Thymus (tissue), 11 donors: ENCODE measurements around the gene DFFA. TPM values are rescaled to one million over a fixed set of nuclear protein-coding genes. Genes with fewer than 3 reads are reported as not detected.
"Not testable (repeated sequence)": the region's sequence is repeated elsewhere in the genome, so short reads cannot be mapped to it uniquely, and the experiment has no call there.

Experiments
- DNase-seq, 9 donors: peaks; one replicate each; pipeline ENCODE4 v3.0.0-alpha.2; 2013; ENCODE audit warnings: low spot score in 9 of 9, low read depth in 6 of 9, missing footprints in 1 of 9
- H3K27ac ChIP-seq, 2 donors: one replicate each; pipeline ENCODE4 v1.5.1; 2013; ENCODE audit warnings: control low read depth in 1 of 2, low read depth in 1 of 2, low read length in 1 of 2, mild to moderate bottlenecking in 1 of 2, moderate library complexity in 1 of 2
- H3K27me3 ChIP-seq, 2 donors: one replicate each; pipeline ENCODE4 v1.5.1; 2013; ENCODE audit warnings: low read length in 1 of 2; ENCODE audit not compliant: control insufficient read depth in 2 of 2, insufficient read depth in 1 of 2
- H3K36me3 ChIP-seq, 2 donors: one replicate each; pipeline ENCODE4 v1.5.1; 2013; ENCODE audit warnings: low read length in 1 of 2, mild to moderate bottlenecking in 1 of 2, moderate library complexity in 1 of 2; ENCODE audit not compliant: control insufficient read depth in 2 of 2, insufficient read depth in 2 of 2
- H3K4me1 ChIP-seq, 2 donors: one replicate each; pipeline ENCODE4 v1.5.1; 2013; ENCODE audit warnings: low read length in 2 of 2; ENCODE audit not compliant: control insufficient read depth in 2 of 2, insufficient read depth in 2 of 2
- H3K4me3 ChIP-seq, 2 donors: one replicate each; pipeline ENCODE4 v1.5.1; 2013; ENCODE audit warnings: low read length in 2 of 2, control low read depth in 1 of 2, mild to moderate bottlenecking in 1 of 2
- H3K9me3 ChIP-seq, 2 donors: one replicate each; pipeline ENCODE4 v1.5.1; 2013; ENCODE audit warnings: low read length in 1 of 2, mild to moderate bottlenecking in 1 of 2; ENCODE audit not compliant: control insufficient read depth in 2 of 2, insufficient read depth in 1 of 2
- WGBS: extraction: QIAGEN DNeasy Blood & Tissue Kit; methylation state at CpG from one replicate; pipeline ENCODE4 v1.1.7; 2013; 5-methylcytosine and 5-hydroxymethylcytosine counted together
- polyA plus RNA-seq: library from polyadenylated mRNA; stranded (reverse); fragments of 200-250 nt; gene quantifications from one replicate; pipeline ENCODE4 v1.2.3, GENCODE V29; 2013
- total RNA-seq: library from RNA; stranded (reverse); fragments of 120-200 nt; gene quantifications from one replicate; pipeline ENCODE4 v1.2.4, GENCODE V29; 2013
- donor health status: healthy.

DFFA gene
- total and polyA plus RNA-seq, 2 donors = 13.1 to 22.3 TPM

DNA sequence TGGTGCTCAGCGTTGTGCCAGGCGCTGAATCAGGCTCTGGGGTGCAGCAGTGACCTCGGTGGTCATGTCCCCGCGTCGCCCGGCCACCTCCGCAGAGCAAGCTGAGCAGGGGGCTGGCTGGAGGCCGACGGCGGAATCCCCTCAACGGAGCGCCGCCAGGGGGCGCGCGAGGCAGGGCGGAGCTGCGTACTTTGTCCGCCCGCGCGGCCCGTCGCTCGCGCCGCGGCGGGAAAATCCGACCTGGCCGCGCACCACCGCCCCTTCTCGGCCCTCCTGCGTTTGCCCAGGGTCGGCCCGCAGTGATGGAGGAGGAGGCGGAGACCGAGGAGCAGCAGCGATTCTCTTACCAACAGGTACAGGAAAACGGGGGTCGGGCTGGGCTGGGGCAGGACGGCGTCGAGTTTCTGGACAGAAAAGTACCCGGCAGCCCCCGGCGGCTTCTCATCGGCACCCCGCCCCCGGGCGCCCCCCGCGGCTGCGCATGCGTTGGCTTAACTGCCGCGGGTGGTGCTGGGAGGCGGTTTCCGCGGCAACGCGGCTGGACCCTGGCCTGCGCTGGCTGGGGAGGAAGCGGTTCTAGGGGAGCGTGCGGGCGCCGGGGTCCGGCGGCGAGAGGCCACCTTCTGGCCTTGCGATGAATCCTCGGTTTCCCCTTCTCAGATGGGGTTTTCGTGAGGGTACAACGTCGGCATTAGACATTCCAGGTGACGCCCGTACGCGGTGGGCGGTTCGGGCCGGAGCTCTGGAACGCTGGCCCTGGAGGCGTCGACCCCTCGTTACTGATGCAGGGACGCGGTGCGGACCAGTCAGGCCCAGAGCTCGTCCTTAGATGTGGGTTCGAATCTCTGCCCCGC, 41.9 kb downstream of the DFFA start, which contains the start of gene CENPS:
Gene CENPS (plus strand): TSS at position 218 of the 854 bp plus-strand sequence. CDS start 85 bp downstream, at position 303.
- Histone ChIP-seq H3K4me1 (peaks cover 3 to 20% of the 10 kb centered on the region in 2 donors), H3K9me3 (peaks cover 0 to 6% of the 10 kb centered on the region in 2 donors), H3K36me3 (peaks cover 0 to 3% of the 10 kb centered on the region in 2 donors), H3K27me3 (no peaks in the 10 kb centered on the region), H3K27ac (peak within 1 kb of the TSS; percentile 82 to 86), H3K4me3 (peak within 1 kb of the TSS; percentile 84 to 94)
- peak; percentile 67 to 95 (median 85) for DNase-seq
- under 1% methylated on average over 95 of the region's 95 CpGs for WGBS

DNA sequence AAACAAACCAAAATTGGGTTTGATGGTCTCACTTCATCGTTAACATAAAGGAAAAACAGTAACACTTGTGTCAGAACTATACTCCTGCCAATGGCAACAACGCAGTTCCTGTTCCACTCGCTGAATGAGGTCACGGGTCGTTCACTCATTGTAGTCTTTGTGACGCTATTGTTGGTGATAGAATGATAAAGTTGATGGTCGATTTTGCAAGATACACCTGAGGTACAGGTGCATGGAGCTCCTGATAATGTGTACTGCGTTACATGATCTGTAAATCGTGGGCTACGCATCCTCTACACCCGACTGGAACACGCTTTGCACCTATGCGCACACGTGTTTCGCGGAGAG, 42.5 kb downstream of the DFFA start:
- WGBS = 38% methylated on average over 16 of the region's 16 CpGs
- H3K4me3 ChIP-seq = peak overlapping the region; percentile 84 to 94
- DNase-seq = peak in 2 of 9 donors; percentile 21 to 30

DNA sequence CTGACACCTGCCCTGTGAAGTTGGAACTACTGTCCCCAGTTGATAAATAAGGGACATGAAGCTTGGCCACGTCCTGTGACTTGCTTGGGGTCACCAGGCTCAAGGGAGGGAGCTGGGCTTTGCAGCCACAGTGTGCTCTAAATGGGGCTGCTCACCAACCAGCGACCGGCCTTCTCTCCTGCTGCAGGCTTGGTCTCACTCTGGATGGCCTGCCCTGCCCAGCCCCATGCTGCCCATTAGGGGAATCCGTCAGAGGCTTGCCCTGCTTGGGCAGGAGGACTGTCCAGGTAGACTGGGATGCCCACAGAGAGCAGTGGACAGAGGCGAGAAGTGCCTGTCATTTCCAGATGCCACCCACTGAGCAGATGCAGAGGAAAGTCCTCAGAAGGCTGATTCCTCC, 43.3 kb downstream of the DFFA start:
- 97% methylated on average over 5 of the region's 5 CpGs for WGBS
- Histone ChIP-seq H3K9me3 (peaks cover 0 to 6% of the 10 kb centered on the region in 2 donors), H3K36me3 (no peaks in the 10 kb centered on the region), H3K27me3 (no peaks in the 10 kb centered on the region), H3K4me1 (peaks cover 3 to 20% of the 10 kb centered on the region in 2 donors), H3K4me3 (no peak overlapping the region), H3K27ac (no peak overlapping the region)
- no peak for DNase-seq

More for the DNA sequence above, 42.5 kb downstream of the DFFA start:
- Histone ChIP-seq H3K4me1 (peaks cover 3 to 20% of the 10 kb centered on the region in 2 donors), H3K36me3 (no peaks in the 10 kb centered on the region), H3K9me3 (peaks cover 0 to 6% of the 10 kb centered on the region in 2 donors), H3K27ac (no peak overlapping the region), H3K27me3 (no peaks in the 10 kb centered on the region)

DNA sequence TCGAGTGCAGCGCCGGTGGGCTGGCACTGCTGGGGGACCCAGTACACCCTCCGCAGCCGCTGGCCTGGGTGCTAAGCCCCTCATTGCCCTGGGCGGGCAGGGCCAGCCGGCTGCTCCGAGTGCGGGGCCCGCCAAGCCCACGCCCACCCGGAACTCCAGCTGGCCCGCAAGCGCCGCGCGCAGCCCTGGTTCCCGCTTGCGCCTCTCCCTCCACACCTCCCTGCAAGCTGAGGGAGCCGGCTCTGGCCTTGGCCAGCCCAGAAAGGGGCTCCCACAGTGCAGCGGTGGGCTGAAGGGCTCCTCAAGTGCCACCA, 45.8 kb downstream of the DFFA start:
- H3K36me3 ChIP-seq, H3K27me3 ChIP-seq, H3K9me3 ChIP-seq, H3K4me3 ChIP-seq, DNase-seq, H3K27ac ChIP-seq: not testable (repeated sequence)
- 99% methylated on average over 21 of the region's 21 CpGs for WGBS
- H3K4me1 ChIP-seq = peaks cover 3 to 18% of the 10 kb centered on the region in 2 donors

DNA sequence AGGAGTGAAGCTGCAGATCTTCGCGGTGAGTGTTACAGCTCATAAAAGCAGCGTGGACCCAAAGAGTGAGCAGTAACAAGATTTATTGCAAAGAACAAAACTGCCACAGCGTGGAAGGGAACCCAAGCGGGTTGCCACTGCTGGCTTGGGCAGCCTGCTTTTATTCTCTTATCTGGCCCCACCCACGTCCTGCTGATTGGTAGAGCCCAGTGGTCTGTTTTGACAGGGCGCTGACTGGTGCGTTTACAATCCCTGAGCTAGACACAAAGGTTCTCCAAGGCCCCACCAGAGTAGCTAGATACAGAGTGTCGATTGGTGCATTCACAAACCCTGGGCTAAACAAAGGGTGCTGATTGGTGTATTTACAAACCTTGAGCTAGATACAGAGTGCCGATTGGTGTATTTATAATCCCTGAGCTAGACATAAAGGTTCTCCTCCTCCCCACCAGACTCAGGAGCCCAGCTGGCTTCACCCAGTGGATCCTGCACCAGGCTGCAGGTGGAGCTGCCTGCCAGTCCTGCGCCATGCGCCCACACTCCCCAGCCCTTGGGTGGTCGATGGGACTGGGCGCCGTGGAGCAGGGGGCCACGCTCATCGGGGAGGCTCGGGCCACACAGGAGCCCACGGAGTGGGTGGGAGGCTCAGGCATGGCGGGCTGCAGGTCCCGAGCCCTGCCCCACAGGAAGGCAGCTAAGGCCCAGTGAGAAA, 46.3 kb downstream of the DFFA start:
- H3K9me3 ChIP-seq, DNase-seq, H3K36me3 ChIP-seq, H3K4me3 ChIP-seq, H3K27ac ChIP-seq, H3K27me3 ChIP-seq: not testable (repeated sequence)
- 94% methylated on average over 21 of the region's 21 CpGs for WGBS
- peaks cover 3 to 13% of the 10 kb centered on the region in 2 donors for H3K4me1 ChIP-seq

DNA sequence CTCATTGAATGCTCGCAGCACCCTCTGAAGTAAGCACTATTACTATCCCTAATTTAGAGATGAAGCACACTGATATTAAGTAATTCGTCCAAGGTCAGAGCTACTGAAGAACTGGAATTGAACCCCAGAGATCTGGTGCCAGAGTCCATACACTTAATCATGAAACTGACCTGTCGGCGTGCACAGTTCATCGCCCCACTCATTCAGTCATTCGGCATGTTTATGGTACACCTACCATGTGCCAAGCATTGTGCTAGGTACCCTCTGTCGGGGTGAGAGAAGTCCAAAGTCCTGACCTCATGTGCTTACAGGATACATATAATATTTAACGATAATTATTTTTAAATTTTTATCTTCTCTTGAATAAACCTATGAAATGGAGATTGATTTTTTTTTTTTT, 47.7 kb downstream of the DFFA start:
- 98% methylated on average over 8 of the region's 8 CpGs for WGBS
- no peak overlapping the region for H3K27ac ChIP-seq
- peaks cover under 1 to 6% of the 10 kb centered on the region in 2 donors for H3K4me1 ChIP-seq
- no peaks in the 10 kb centered on the region for H3K9me3 ChIP-seq
- peaks cover 15 to 19% of the 10 kb centered on the region in 2 donors for H3K36me3 ChIP-seq
- no peaks in the 10 kb centered on the region for H3K27me3 ChIP-seq
- H3K4me3 ChIP-seq = no peak overlapping the region
- no peak for DNase-seq

DNA sequence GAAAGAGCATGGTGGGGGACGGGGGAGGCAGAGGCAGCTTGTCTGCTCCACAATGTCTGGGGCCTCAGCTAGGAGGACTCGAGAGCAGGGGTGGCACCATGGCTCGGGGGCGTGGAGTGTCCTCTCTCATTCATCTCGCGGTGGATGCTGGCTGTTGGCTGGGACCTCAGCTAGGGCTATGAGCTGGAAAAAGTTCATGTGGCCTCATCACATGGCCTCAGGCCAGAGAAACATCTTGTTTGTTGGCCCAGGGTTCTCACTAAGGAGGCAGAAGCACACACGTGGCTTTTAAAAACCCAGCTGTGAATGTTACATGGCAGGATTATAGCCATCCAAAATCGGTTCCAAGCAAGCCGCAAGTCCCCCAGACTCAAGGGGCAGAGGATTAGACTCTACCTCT, 48.3 kb downstream of the DFFA start:
- Histone ChIP-seq H3K27ac (no peak overlapping the region), H3K27me3 (no peaks in the 10 kb centered on the region), H3K4me3 (no peak overlapping the region), H3K4me1 (peaks cover 0 to 5% of the 10 kb centered on the region in 2 donors), H3K36me3 (peaks cover 21 to 25% of the 10 kb centered on the region in 2 donors), H3K9me3 (no peaks in the 10 kb centered on the region)
- 96% methylated on average over 9 of the region's 9 CpGs for WGBS
- no peak for DNase-seq

DNA sequence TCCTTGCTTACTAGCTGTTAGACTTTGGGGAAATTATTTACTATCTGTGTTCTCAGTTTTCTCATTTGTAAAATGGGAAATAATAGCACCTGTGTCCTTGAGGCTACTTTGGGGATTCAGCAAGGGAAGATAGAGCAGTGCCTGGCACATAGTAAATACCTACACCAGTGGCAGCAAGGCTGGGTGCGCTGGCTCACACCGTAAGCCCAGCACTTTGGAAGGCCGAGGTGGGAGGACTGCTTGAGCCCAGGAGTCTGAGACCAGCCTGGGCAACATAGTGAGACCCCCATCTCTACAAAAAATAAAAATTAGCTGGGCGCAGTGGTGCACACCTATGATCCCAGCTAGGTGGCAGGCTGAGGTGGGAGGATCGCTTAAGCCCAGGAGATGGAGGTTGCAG, 50.7 kb downstream of the DFFA start:
- Histone ChIP-seq H3K4me3 (no peak overlapping the region), H3K27ac (no peak overlapping the region), H3K4me1 (no peaks in the 10 kb centered on the region), H3K9me3 (no peaks in the 10 kb centered on the region), H3K27me3 (no peaks in the 10 kb centered on the region), H3K36me3 (peaks cover 32 to 46% of the 10 kb centered on the region in 2 donors)
- no peak for DNase-seq
- WGBS = 98% methylated on average over 5 of the region's 5 CpGs

DNA sequence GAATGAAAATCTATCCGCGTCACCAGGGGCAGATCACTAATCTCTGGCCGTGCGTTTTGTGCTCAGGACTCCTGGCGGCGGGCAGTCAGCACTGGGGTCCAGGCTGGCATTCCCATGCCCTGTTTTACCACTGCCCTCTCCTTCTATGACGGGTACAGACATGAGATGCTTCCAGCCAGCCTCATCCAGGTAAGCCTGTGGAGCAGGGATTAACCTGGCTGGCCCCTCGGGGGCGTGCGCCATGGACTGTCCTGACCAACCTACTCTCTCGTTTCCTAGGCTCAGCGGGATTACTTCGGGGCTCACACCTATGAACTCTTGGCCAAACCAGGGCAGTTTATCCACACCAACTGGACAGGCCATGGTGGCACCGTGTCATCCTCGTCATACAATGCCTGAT, 53.0 kb downstream of the DFFA start:
- Histone ChIP-seq H3K4me1 (no peaks in the 10 kb centered on the region), H3K27ac (no peak overlapping the region), H3K4me3 (no peak overlapping the region), H3K36me3 (peaks cover 47 to 54% of the 10 kb centered on the region in 2 donors), H3K27me3 (no peaks in the 10 kb centered on the region), H3K9me3 (no peaks in the 10 kb centered on the region)
- no peak for DNase-seq
- WGBS = 99% methylated on average over 15 of the region's 15 CpGs
